K562 (cell line): ENCODE results near the gene PIK3C2G. TPM values are rescaled to one million over a fixed set of nuclear protein-coding genes. Genes with fewer than 3 reads are reported as not detected.
A peak's percentile ranks its signal among the peaks of the same experiment; 100 is the strongest.

Experiments used
- ATAC-seq: fragments of 200-7000 bp; cut with Tn5 transposase; 3 replicates; pipeline ENCODE4 v1.9.1; 2020; ENCODE audit warnings: moderate library complexity
- BruUV-seq: library from RNA; stranded (reverse); fragments of 400-500 nt; replicated peaks from 2 replicates; lab custom pipeline; 2021; lab: Mats Ljungman, UMichigan
- CTCF ChIA-PET: fragments of 300-600 bp; formaldehyde crosslinking; extraction: SDS; loops from one replicate; lab custom pipeline; 2021; ENCODE audit warnings: low intra/inter-chr PET ratio; lab: Yijun Ruan, JAX
- POLR2A ChIA-PET: fragments of 300-600, 350-650 bp; sonication (Branson Sonifier 250); formaldehyde crosslinking; extraction: SDS; loops from one replicate; lab custom pipeline; 2021; ENCODE audit warnings: antibody characterized with exemption, inconsistent platforms; lab: Yijun Ruan, JAX
- DNase-seq, 4 experiments: peaks; one replicate each; pipeline versions ENCODE4 v3.0.0 to v3.0.0-alpha.2; 2011 to 2018; ENCODE audit warnings: low spot score in 3 of 4, mixed read lengths in 3 of 4; ENCODE audit errors: extremely low read depth in 1 of 4
- FAIRE-seq: peaks from 2 replicates; lab custom pipeline; 2011; peaks lifted over from hg19 to GRCh38; lab: Jason Lieb, UNC
- H2AFZ ChIP-seq: 2 replicates; pipeline ENCODE4 v1.6.0; 2011; ENCODE audit warnings: low read depth, low read length, control low read depth, inconsistent platforms
- H3K27ac ChIP-seq: fragments of 200-600 bp; 3 replicates; pipeline ENCODE4 v1.8.0; 2011; ENCODE audit warnings: low read depth, mild to moderate bottlenecking, control low read depth, inconsistent platforms, low read length, moderate library complexity, mixed read lengths; ENCODE audit errors: extremely low read depth
- H3K27me3 ChIP-seq, 2 experiments: fragments of 300-600 bp in 1 of 2; 2 replicates in 1 of 2; 3 replicates in 1 of 2; pipeline versions ENCODE4 v1.6.0 to v1.8.0; 2011; ENCODE audit warnings: inconsistent platforms in 2 of 2, low read length in 2 of 2, mild to moderate bottlenecking in 1 of 2, mixed read lengths in 1 of 2, moderate library complexity in 1 of 2; ENCODE audit not compliant: control insufficient read depth in 2 of 2, insufficient read depth in 2 of 2
- H3K36me3 ChIP-seq: fragments of 300-600 bp; 3 replicates; pipeline ENCODE4 v1.8.0; 2011; ENCODE audit warnings: mild to moderate bottlenecking, low read length, inconsistent platforms; ENCODE audit not compliant: control insufficient read depth, insufficient read depth
- H3K4me1 ChIP-seq, 2 experiments: fragments of 200-600 bp in 1 of 2; replicated peaks in 1 of 2; 2 replicates in 1 of 2; 3 replicates in 1 of 2; pipeline versions ENCODE4 v1.5.1 to v1.8.0; 2011; ENCODE audit warnings: inconsistent platforms in 2 of 2, low read length in 2 of 2, mild to moderate bottlenecking in 1 of 2, mixed read lengths in 1 of 2, moderate library complexity in 1 of 2; ENCODE audit not compliant: control insufficient read depth in 2 of 2, insufficient read depth in 2 of 2
- H3K4me2 ChIP-seq: 2 replicates; pipeline ENCODE4 v1.6.1; 2011; ENCODE audit warnings: low read length, control low read depth, inconsistent platforms, mixed read lengths; ENCODE audit not compliant: insufficient read depth
- H3K4me3 ChIP-seq: fragments of 200-600 bp; sonication (generic), shearing (Covaris generic); 2 replicates; pipeline ENCODE4 v1.5.1; 2016; ENCODE audit warnings: control low read depth, inconsistent platforms
- H3K79me2 ChIP-seq: fragments of 200-600 bp; 3 replicates; pipeline ENCODE4 v1.8.0; 2011; ENCODE audit warnings: low read length, inconsistent platforms; ENCODE audit not compliant: control insufficient read depth, insufficient read depth
- H3K9ac ChIP-seq, 2 experiments: 2 replicates each; pipeline versions ENCODE4 v1.6.0 to v1.6.1; 2011; ENCODE audit warnings: low read depth in 2 of 2, low read length in 2 of 2, control low read depth in 1 of 2, inconsistent platforms in 1 of 2, mild to moderate bottlenecking in 1 of 2, mixed read lengths in 1 of 2; ENCODE audit not compliant: insufficient read depth in 1 of 2
- H3K9me1 ChIP-seq: one replicate; pipeline ENCODE4 v1.6.0; 2011; ENCODE audit warnings: inconsistent platforms, mild to moderate bottlenecking, low read length, moderate library complexity; ENCODE audit not compliant: control insufficient read depth, insufficient read depth
- H3K9me3 ChIP-seq: replicated peaks from 2 replicates; pipeline ENCODE4 v1.5.1; 2011; ENCODE audit warnings: low read depth, low read length, inconsistent platforms; ENCODE audit not compliant: control insufficient read depth, insufficient read depth
- H4K20me1 ChIP-seq: replicated peaks from 2 replicates; pipeline ENCODE4 v1.6.1; 2011; ENCODE audit warnings: low read length, inconsistent platforms, mixed read lengths; ENCODE audit not compliant: control insufficient read depth, insufficient read depth
- CHD2 ChIP-seq: IDR thresholded peaks from 2 replicates; pipeline ENCODE4 v1.6.1; 2011; ENCODE audit warnings: low read depth, low read length
- DACH1 ChIP-seq: fragments of 450-650 bp; IDR thresholded peaks from 2 replicates; pipeline ENCODE4 v1.6.1; 2018; ENCODE audit not compliant: partially characterized antibody
- NFE2 ChIP-seq: IDR thresholded peaks from 2 replicates; pipeline ENCODE4 v1.6.1; 2014; ENCODE audit warnings: antibody characterized with exemption, low read depth
- NR2F6 ChIP-seq: fragments of 450-650 bp; formaldehyde crosslinking; IDR thresholded peaks from 2 replicates; pipeline ENCODE4 v1.4.0; 2020; ENCODE audit warnings: mild to moderate bottlenecking
- THRAP3 ChIP-seq: fragments of 450-650 bp; IDR thresholded peaks from 2 replicates; pipeline ENCODE4 v1.6.1; 2016; ENCODE audit warnings: mild to moderate bottlenecking, inconsistent platforms, borderline replicate concordance
- ZNF592 ChIP-seq: fragments of 450-650 bp; IDR thresholded peaks from 2 replicates; pipeline ENCODE4 v1.6.1; 2017; ENCODE audit warnings: antibody characterized with exemption, mild to moderate bottlenecking
- WGBS: fragments of 100-300 bp; shearing (Covaris generic); methylation state at CpG from one replicate; pipeline ENCODE4 v1.1.6; 2016; ENCODE audit warnings: low coverage, mixed read lengths; ENCODE audit not compliant: insufficient coverage; ENCODE audit errors: missing lambda C conversion rate; 5-methylcytosine and 5-hydroxymethylcytosine counted together
- in situ Hi-C: fragments of 300-500 bp; cut with MboI; formaldehyde crosslinking; loops from 4 replicates; pipeline ENCODE4 v1.15.0; 2018; ENCODE audit warnings: inconsistent platforms, mixed read lengths
- intact Hi-C: fragments of 100-400 bp; cut with micrococcal nuclease; formaldehyde crosslinking; loops from 2 replicates; pipeline ENCODE4 v1.14.2; 2022
- polyA plus RNA-seq, 8 experiments: library from polyadenylated mRNA; depleted of rRNA in 4 of 8; stranded (reverse) in 5 of 8; unstranded in 3 of 8; fragments of >200 nt; fragmentation: Nextera tagmentation in 2 of 8; fragmentation: Illumina TruSeq in 1 of 8; extraction: Ambion mirVana in 2 of 8; extraction: Trizol in 1 of 8; gene quantifications; 2 replicates each; pipeline versions ENCODE4 v1.2.1 to v1.2.3, GENCODE V29; 2011 to 2014; ENCODE audit warnings: inconsistent platforms in 1 of 8, missing spikeins in 1 of 8
- total RNA-seq, 7 experiments: library from RNA; depleted of rRNA in 6 of 7; stranded (reverse); fragments of >200 nt in 6 of 7; fragmentation: Illumina TruSeq in 2 of 7; extraction: Trizol in 2 of 7; gene quantifications; 2 replicates each; pipeline versions ENCODE4 v1.2.1 to v1.2.3, GENCODE V29; 2011 to 2021; ENCODE audit warnings: low replicate concordance in 1 of 7

PIK3C2G gene
- total and polyA plus RNA-seq, 9 of the 15 experiments (the other 6 are each of a cell fraction or from before 2014, with no cell fraction given): not detected

- ChIA-PET CTCF (no interaction called here), POLR2A (no interaction called here)
- intact Hi-C loops (no loop called here), in situ Hi-C loops (no loop called here)
- no peak for FAIRE-seq
- Histone ChIP-seq H3K4me1 (no peaks in the 10 kb centered on the region), H4K20me1 (no peaks in the 10 kb centered on the region), H3K4me3 (no peak overlapping the region), H3K9me3 (no peaks in the 10 kb centered on the region), H3K9me1 (no peaks in the 10 kb centered on the region), H2AFZ (no peak overlapping the region), H3K27me3 (no peaks in the 10 kb centered on the region), H3K27ac (no peak overlapping the region), H3K4me2 (no peak overlapping the region), H3K36me3 (no peaks in the 10 kb centered on the region), H3K79me2 (no peaks in the 10 kb centered on the region), H3K9ac (no peak overlapping the region)
- no TSS peak for BruUV-seq
- DNase-seq: no peak
- 2% methylated on average over 7 of the region's 7 CpGs for WGBS
- no peak for ATAC-seq
- no peak for TF ChIP-seq NR2F6 (CRISPR knock-in tag)
- no peak for TF ChIP-seq CHD2
- TF ChIP-seq THRAP3: no peak
- TF ChIP-seq NFE2: peak; percentile 24; the same call in 1 of the 2 replicates
- no peak for TF ChIP-seq DACH1
- no peak for TF ChIP-seq ZNF592
Measured at GRCh38 chr12:18242380-18243089, 18.8 kb upstream of the PIK3C2G start.
